Activated naive CD8-positive, alpha-beta T cell treated with anti-CD3 and anti-CD28 coated beads, Interleukin-2, amount 50 U/mL, for 16 hours (primary cell): Measurements from ENCODE around the gene ROR1.

Experiments
- DNase-seq: peaks from one replicate; pipeline ENCODE4 v3.0.0-alpha.2; 2020; ENCODE audit warnings: low read depth, low spot score

Gene ROR1

DNA sequence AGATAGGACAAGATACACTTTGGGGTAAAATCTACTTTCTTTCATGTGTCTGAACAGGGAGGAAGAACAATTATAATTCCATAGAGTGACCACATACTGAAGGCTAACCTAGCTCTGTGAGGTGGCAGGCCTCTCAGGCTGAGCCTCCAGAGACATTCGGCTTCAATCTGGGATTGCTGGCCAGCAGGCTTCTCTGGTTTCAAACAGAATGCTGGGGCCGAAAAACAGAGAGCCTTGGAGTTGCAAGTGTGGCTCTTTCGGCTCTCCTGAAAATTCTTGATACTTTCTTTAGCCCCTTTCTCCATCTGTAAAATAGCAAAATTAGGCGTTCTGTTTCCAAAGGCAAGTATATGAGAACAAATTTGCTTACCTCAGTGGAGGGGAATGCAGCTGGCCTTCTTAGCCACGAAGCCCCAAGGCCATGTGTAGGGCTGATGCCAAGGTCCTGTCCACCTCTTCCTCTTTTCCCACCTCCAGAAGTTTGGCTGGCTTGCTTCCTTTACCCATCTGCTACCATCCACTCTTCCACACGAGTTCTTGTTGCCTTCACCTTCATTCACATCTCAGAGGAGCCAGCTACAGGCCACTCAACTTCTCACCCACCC is 399.6 kb downstream of the ROR1 start:
- no peak for DNase-seq

DNA sequence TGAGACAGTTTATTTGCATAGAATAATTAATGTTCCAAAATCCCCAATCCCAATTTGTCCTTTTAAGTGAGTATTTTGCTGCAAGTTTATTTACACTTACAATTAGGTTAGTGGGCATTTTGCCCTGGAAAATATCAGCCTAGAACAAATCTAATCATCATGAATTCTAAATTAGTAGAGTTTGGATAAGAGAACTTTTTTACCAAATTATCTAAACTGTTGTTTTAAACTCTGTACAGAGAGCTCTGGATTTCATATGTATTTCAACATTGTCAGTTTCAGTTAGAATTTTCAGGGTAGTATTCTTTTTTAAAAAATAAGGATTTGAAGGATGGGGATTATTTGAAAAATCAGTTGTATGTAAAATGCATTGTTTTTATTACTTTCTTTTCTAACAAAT is 401.8 kb downstream of the ROR1 start:
- DNase-seq: no peak

DNA sequence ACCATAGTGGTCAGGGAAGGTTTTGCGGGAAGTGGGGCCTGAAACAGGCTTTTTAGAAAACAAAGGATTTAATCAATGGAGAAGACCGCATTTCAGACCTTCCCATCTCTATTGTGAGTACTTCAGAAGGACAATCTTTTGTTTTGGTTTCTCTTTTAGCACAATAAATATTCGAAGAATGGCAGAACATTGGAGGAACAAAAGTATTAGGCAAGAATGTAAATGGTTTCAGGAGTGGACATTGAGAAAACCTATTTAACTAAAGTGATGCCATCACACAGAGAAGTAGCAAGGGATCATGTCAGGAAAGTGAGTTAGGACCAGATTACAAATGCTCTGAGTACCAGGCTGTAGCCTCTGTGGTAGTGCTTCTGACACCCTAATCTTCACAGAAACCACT is 402.8 kb downstream of the ROR1 start:
- DNase-seq: no peak

DNA sequence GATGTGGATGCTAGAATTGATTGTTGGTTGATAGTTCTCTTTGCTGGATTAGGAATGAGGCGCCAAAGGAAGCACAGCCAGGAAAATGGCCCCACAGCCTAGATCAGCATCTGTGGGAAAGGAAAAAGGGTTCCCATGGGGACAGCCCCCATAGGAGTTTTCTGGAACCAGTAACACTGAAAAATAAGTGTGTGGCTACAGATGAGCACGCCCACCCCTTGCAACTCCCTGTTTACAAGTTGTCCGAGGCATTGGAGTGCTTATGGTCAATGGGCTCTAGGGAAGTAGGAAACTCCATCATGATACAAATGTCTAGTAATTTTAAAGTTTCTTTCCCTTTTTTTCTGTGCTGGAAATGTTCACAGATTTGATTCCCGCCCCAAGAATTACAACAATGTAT is 405.8 kb downstream of the ROR1 start:
- no peak for DNase-seq

DNA sequence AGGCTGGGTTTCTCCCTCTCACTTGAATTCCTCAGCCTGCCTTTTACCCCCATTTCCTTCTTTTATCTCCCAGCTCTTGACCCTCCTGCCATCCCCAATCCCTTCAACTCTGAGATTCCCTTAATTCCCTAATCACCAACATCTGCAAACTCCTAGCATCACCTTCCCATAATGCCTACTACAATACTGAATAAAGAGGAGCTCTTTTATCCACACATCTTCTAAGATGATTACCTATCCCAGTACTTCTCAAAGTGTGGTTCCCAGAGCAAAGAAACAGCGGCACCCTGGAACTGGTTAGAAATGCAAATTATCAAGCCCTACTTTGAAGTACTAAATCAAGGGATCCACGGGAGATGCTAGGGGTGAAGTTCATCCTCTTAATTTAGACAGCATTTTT is 408.4 kb downstream of the ROR1 start:
- DNase-seq: no peak

DNA sequence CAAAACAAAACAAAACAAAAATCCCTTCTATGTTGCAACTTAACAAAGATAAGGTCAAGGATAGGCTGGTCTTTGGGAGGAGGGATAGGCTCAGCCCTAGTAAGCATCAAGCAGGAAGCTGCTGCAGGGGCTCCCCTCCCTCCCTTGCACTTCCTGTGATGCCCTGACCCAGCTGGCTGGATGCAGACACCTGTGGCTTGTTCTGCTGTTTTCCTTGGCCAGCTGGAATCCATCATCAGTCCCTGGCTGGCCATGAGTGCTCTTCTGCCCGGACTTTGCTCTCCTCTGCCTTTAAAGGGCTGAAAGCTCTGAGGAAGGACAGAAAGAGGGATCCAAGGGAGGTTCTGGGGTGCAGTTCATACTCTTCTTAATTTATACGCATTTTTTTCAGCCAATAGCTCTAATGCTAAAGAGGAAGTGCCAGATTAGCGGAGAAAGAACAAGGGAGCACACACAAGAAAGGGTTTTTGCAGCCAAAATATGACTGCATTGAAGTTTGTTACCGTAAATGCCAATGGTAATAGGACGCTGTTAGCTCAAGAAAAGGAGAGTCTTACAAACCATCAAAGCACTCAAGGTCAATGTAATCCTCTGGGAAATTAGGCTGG is 409.7 kb downstream of the ROR1 start:
- no peak for DNase-seq

DNA sequence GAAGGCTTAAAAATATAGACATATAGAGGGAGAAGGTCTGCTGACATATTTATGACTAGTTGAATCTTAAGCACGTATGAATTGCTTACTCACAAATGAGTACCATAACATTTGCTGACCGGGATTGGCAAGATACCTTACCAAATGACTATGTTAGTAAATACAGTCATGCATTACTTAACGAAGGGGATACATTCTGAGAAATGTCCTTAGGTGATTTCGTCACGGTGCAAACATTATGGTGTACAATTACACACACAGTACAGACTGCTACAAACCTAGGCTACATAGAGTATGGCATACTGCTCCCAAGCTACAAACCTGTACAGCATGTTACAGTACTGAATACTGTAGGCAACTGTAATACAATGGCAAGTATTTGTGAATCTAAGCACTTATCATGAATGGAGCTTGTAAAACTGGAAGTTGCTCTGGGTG is 410.2 kb downstream of the ROR1 start:
- DNase-seq: no peak

DNA sequence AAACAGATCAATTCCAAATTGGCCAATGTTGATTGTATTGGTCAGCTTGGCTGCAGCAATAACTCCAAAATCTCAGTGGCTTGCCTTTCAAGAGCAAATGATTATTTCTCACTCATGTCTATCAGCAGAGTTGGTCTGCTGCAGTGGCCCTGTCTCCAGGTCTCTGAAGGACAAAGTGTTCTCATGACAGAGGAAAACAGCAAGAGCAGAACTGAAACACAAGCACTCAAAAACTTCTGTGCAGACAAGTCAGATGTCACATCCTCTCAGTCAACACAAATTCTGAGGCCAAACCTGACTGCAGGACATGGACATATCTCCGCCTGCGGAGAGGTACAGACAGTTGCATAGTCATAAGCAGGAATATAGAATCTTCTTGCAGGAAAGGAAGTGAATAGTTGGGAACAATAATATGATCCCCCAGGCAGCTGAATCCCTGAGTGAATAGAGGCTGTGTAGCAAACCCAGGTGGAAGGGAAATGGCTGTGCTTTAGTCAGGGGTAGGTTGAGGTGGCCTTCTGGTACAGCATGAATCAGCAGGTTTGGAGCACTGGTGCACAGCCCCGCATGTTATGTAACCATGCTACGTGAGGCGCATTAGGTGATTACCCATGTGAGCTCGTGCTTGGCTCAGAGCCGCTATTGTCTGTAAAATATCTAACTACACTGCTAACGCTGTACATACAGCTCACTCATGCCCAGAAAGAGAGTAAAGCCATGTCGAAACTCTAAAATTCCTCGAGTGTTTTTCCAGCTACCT is 412.5 kb downstream of the ROR1 start:
- no peak for DNase-seq

DNA sequence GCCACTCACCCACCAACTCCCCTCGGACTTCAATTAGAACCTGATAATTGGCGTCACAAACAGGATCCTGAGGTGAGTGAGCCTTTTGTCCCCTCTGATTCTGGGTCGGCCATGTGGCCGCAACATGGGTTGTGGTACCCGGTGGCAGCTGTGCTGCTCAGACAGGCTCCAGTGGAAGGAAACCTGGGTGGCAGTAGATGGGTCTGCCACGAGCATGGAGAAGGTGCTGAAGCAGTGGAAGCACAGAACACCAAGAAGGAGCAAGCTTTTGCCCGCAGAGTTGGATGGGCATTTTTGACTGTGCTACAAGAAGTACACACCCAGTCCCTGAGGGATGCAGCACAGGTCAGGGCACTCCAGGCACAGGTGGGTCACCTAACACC is 413.1 kb downstream of the ROR1 start:
- DNase-seq: no peak

DNA sequence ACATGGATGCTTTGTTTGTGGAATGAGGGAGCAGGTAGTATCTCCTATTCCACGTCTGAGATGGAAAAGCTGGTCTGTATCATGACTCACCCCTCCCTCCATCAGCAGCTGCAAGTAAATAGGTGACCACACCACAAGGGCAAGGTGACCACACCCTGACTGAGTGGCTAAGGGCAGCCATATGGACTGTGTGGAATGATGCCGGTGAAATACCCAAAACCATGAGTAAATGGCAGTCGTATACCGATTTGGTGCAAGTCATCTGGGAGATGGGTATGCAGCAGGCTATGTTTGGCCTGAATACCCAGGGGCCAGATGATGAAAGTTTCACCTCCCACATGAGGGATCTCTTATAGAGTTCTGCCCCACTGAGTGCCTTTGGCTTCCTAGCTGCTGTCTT is 413.8 kb downstream of the ROR1 start:
- no peak for DNase-seq

DNA sequence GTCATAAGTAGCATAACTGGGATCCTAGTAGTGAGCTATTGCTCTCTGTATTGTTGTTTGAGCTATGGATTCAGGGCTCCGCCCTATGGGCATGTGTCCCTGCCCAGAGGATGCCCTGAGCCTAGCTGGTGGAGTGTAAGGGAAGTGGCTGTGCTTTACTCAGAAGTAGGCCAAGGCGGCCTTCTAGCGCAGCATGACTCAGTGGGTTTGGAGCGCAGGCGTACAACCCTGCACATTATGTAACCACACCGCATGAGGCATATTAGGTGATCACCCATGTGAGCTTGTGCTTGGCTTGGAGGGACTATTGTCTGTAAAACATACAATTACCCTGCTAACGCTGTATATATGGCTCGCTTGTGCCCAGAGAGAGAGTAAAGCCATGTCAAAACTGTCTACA is 418.5 kb downstream of the ROR1 start:
- DNase-seq: no peak

DNA sequence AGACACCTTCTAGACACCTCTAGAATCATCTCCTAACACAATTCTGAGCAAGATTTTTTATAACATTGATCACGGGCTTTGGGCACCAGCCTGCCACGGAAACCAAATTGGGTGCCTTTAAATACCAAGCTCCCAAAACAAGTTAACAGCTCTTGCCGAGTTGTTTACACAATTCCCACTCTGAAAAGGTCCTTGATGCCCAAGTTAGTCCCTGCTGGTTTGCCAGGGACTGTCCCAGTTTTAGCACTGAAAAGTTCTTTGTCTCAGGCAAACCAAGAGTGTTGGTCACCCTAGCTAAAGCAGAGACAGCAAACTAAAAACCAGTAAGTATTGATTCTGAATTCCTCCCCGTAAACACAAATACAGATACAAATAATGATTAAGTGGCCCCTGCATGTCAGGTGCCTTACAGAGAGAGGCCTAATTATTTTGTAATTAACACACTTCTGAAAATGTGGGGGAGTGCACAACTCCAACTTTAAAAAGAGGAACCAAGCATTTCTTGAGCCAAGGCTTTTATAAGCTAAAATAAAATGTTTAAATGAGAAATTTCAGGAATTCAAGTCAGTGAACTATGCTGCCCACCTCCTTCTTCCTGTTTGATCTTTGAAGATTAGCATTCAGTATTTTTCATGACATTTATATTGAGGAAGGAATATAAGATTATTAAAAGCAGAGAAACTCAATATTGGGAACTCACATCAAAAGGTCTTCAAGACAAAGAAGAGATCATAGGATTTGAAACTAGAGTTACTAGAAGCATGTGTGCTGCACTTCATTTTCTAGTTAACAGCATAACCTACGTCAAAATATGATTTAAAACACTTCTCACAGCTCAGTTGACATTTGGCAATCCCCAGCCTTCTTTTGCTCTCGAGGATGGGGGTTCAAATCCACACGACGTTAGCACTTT is 420.6 kb downstream of the ROR1 start:
- DNase-seq: no peak

DNA sequence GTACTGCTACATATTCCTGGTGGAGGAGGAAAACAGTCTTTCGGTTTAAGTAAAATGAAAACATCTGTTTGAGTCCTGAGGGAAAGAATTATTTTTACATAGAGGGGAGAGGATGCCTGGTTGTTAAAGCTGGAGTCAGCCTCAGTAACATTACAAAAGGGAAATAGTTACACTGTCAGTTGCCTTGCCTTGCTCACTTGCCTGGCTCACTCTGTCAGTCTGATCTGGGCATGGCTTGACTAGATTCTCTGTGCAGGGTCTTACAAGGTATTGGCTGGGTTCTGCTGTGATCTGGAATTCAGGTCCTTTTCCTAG is 421.2 kb downstream of the ROR1 start:
- no peak for DNase-seq

DNA sequence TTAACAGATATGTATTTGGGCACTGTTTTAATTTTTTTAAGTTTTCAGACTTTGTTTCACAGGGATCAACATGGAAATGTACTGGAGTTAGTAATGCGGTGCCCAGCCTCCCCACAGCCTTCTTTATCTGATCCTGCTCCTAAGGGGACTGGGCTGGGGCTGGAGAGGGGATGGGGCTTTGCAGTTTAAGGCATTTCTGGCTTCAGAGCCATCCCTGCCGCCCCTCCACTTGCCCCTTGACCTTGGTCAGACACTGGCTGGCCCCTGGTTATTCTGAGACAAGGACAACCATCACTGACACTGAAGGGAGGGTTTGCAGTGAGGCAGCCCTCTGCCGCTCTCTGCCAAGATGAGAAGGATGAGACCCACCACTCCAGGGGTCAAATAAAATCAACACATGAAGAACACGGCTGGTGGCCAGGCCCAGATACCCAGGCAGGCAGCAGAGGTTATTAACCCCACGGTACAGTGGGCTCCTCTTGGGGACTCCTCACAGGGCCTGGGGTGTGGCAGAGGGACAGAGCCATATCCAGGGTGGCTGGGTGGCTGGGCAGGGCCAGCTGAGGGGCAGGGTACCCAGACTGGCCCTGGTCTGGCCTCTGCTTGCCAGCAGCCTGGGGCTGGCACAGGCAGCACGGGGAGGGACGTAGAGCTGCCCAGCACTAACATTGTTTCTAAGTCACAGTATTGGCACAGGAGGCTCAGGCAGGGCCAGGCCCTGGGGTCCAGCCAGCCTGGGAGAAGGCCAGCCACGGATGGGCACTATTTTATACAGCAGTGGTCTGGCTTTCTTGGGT is 422.5 kb downstream of the ROR1 start:
- DNase-seq: no peak

DNA sequence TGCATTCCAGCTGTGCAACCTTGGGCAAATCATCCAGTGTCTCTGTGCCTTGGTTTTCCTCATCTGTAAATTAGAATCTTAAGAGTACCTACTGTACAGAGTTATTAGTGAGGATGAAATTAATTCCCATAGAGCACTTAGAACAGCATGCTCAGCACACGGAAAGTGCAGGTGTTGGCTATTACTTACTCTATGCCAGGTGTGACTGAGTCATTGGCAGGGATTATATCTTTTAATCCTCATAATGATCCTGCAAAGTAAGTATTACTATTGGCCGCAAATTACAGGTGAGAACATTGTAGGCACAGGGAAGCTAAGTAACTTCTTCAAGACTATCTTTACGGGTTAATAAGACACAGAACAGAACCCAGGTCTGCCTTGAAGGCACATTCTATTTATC is 423.3 kb downstream of the ROR1 start:
- no peak for DNase-seq

DNA sequence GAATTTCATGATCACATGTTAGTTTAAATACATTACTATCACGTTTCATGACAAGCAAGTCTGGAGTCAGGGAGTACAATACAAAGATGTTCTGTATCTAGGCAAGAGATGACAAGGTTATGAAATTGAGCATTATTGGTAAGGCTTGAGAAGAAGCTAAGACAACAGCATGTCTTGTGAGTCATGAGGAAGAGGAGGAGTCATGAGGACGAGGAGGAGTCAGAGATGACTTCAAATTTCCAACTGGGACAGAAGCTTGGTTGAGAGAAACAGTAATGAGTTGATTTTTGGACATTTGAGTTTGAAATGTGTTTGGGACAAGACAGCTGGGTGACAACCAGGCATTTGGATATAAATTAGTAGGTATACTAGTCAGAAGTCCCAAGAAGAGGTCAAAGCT is 425.3 kb downstream of the ROR1 start:
- no peak for DNase-seq

DNA sequence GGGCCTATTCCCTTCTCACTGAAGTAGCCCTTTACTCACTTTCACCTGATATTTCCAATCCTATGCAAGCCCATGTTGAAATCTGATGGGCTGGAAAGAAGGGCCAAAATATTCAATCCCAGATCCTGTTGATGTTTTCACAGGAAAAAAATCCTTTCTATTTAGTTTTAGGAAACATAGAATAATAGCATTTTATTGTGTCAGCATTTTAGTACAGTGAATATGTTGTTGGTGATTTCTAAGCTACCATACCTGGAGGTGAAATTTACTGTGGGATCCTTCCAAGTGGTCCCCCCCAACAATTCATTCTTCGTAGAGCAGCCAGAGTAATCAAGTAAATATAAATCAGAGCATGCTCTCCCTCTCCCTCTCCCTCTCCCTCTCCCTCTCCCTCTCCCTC is 426.2 kb downstream of the ROR1 start:
- DNase-seq: no peak

DNA sequence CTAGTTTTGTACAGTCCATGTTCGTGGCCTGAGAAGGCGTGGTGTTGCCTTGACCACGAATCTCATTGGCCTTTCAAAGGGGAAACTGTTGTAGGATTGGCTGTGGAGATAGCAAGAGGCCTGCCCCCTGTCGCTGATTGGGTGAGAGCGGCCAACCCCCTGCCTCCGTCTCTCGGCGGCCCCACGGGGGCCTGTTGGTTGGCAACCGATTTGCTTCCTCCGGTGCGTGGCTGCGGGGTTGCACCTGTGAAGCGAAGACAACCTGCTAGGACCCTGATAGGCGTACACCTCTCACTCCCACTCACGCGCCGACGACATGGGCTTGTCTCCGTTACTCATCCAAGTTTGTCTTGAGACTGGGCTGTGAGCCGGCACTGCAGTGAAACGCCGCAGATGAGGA is 429.6 kb downstream of the ROR1 start, which contains the start of gene UBE2U:
Gene UBE2U (plus strand): TSS at position 204 of the 400 bp plus-strand sequence. CDS start 428 bp downstream, outside the sequence.
- no peak for DNase-seq

DNA sequence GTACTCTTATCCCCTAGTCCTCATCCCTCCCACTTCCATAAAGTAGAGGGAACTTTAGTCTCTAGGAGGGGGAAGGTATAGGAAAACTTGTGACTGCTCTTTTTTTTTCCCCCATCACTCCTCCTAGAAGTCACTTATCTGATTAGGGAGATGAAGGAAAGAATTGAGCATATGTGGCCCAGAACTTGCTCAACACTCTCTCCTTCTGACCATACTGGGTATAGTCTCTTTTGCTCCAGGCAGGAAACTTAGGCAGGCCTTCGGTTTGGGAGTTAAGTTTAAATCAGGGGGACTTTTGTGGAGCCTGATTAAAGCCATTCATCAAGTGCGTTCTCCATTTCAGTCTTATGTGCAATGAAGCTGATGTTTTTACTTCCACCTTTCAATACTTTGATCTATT is 435.4 kb downstream of the ROR1 start:
- no peak for DNase-seq

DNA sequence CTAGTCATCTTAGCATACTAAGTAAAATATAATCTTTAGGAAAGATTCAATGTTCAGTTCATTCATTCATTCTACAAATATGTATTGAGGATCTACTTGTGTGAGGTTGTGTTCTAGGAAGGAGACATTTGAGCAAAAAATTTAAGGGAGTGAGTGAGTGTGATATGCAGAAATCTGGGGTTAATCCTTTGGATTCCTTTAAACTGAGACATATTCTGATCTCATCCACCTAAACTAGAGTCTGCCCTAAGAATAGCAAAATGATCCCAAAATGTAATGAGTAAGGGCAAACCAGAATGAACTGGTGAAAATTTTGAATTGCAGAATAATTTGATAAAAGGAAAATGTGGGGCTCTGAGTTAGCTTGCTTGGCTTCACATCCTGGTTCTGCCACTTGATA is 438.2 kb downstream of the ROR1 start:
- no peak for DNase-seq

DNA sequence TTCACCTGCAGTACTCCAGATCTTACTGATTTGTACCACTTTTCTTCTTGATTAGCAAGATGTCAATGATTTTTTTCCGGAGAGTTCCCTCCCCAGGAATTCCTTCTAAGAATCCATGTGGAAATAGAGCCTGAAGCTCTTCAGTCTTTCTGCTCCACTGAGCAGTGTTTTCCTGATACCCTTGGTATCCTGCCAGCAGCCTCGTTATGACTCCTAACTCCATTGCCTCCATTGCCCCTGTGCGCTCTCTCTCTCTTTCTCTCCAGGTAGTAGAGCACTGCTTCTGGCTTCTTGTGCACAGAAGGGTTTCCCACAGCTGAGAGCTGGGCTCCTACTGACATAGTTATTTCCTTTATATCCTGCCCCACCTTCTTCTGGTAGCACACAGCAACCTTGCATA is 441.8 kb downstream of the ROR1 start:
- no peak for DNase-seq
